ENCODE measurements around the gene CELF2. TPM values are rescaled to one million over a fixed set of nuclear protein-coding genes. Genes with fewer than 3 reads are reported as not detected.
A peak's percentile ranks its signal among the peaks of the same experiment; 100 is the strongest.

CELF2 gene
- total RNA-seq, 1 experiment from 2014 or later = 28.7 TPM

DNA sequence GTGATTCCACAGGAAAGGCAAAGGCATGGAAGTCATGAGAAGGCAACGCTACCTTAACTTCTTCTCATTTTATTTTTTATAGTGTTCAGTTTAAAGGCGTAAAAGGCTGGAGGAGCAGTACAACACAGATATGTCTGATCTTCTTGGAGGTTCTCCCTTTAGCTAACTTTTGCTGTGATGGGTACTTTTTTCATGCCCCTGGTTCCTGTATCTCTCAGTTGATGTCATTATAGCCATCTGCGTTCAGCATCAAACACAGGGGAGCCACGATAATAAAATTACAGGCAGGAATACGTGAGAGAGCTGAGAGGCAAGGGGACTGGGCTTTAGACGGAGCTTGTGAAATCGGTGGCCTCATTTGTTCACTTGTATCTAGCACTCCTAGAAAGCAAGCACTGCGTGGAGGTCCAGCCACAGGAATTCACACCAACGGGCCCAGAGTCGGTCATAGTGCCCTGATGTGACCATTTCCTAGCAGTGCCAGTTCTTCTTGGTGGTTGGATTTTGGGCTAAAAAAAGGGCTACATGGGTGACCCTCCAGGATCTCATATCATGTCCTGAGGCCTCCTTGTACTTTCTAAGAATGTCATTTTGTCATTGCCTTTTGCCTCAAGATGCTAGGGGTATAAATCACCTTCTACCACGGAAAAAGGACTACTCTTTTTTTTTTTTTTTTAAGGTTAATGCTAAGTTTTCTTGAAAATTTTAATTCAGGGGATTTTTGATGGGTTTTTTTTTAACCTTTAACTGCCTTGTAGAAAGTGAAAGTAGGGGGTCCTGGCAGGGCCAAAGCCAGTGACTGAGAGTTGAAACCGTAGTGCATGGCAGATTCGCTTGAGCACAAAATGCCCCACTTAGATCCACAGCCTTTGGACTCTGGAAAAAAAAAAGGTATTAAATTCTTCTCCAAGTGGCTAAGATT is 191.5 kb downstream of the CELF2 start:
- no peak overlapping the region for H2AFZ ChIP-seq (ENCODE audit: low read length)
- no peaks in the 10 kb centered on the region for H3K79me1 ChIP-seq (ENCODE audit: insufficient read depth, low read depth, low read length, poor library complexity, severe bottlenecking)
- no peak overlapping the region for H4K5ac ChIP-seq (ENCODE audit: insufficient read length, low read depth, low read length)
- H2BK120ac ChIP-seq (ENCODE audit: low read depth, low read length, poor library complexity, severe bottlenecking) = no peak overlapping the region
- H3K4me2 ChIP-seq (ENCODE audit: insufficient read depth, insufficient read length, low read length) = no peak overlapping the region
- H3K4me1 Mint-ChIP-seq = peaks cover 56 to 65% of the 10 kb centered on the region in 2 experiments
- no peaks in the 10 kb centered on the region for H3K23me2 ChIP-seq (ENCODE audit: insufficient read length, low read depth, low read length, poor library complexity, severe bottlenecking)
- H2BK15ac ChIP-seq (ENCODE audit: low read depth, low read length) = no peak overlapping the region
- no peaks in the 10 kb centered on the region for H3K27me3 Mint-ChIP-seq (ENCODE audit: low read depth)
- no peak overlapping the region for H2BK12ac ChIP-seq (ENCODE audit: insufficient read length, low read depth, low read length)
- H3K27ac ChIP-seq (ENCODE audit: insufficient read length, low read depth, low read length) = no peak overlapping the region
- no peaks in the 10 kb centered on the region for H3K36me3 Mint-ChIP-seq (ENCODE audit: insufficient read depth in 1 of 3, low read depth in 3 of 3)
- H2AK5ac ChIP-seq (ENCODE audit: insufficient read length, low read length) = no peak overlapping the region
- TF ChIP-seq, protein P1, sequence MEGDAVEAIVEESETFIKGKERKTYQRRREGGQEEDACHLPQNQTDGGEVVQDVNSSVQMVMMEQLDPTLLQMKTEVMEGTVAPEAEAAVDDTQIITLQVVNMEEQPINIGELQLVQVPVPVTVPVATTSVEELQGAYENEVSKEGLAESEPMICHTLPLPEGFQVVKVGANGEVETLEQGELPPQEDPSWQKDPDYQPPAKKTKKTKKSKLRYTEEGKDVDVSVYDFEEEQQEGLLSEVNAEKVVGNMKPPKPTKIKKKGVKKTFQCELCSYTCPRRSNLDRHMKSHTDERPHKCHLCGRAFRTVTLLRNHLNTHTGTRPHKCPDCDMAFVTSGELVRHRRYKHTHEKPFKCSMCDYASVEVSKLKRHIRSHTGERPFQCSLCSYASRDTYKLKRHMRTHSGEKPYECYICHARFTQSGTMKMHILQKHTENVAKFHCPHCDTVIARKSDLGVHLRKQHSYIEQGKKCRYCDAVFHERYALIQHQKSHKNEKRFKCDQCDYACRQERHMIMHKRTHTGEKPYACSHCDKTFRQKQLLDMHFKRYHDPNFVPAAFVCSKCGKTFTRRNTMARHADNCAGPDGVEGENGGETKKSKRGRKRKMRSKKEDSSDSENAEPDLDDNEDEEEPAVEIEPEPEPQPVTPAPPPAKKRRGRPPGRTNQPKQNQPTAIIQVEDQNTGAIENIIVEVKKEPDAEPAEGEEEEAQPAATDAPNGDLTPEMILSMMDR (conservative IDR thresholded peaks at IDR 0.05) = no peak
- peaks cover 9% of the 10 kb centered on the region; the same call in 1 of the 2 replicates for H3K4me1 ChIP-seq (ENCODE audit: insufficient read depth, low read length)
- no peak overlapping the region for H3K18ac ChIP-seq (ENCODE audit: insufficient read length, low read depth, low read length)
- WGBS (ENCODE audit: extremely low coverage, insufficient read length, low lambda C conversion rate) = no CpG with 5 or more reads among the region's 13 CpGs
- no peaks in the 10 kb centered on the region for H3K9me3 ChIP-seq (ENCODE audit: control insufficient read depth, low read depth, low read length)
- no peak overlapping the region for H3K23ac ChIP-seq (ENCODE audit: insufficient read length, low read depth, low read length)
- H3K9me3 Mint-ChIP-seq = no peaks in the 10 kb centered on the region
- H4K91ac ChIP-seq (ENCODE audit: insufficient read length, low read depth, low read length) = no peak overlapping the region
- no peaks in the 10 kb centered on the region for H3K27me3 ChIP-seq (ENCODE audit: insufficient read depth, low read length)
- H2BK20ac ChIP-seq (ENCODE audit: low read depth, low read length, poor library complexity, severe bottlenecking) = no peak overlapping the region
- no peak overlapping the region for H4K8ac ChIP-seq (replicated peaks; ENCODE audit: insufficient read length, low read depth, low read length)
- no peaks in the 10 kb centered on the region for H3K79me2 ChIP-seq (ENCODE audit: insufficient read depth, low read length)
- no peaks in the 10 kb centered on the region for H4K20me1 ChIP-seq (ENCODE audit: control insufficient read depth, insufficient read depth, insufficient read length)
- no peak overlapping the region for H3K4me3 Mint-ChIP-seq
- H3K9ac ChIP-seq (ENCODE audit: extremely low read depth, insufficient read length, low read length) = no peak overlapping the region
- H3T11ph ChIP-seq (ENCODE audit: low read length) = no peak overlapping the region
- no peak overlapping the region for H3K4ac ChIP-seq (ENCODE audit: low read depth, low read length)
- H3K14ac ChIP-seq (ENCODE audit: insufficient read depth, low read length) = no peak overlapping the region
- no peak overlapping the region for H2BK5ac ChIP-seq (ENCODE audit: insufficient read length, low read length)
- H3K56ac ChIP-seq (ENCODE audit: insufficient read length, low read depth, low read length) = no peak overlapping the region
- DNase-seq = no peak
- peak overlapping the region in 1 of 3 experiments; percentile 20; a peak in 2 of 7 replicates for H3K27ac Mint-ChIP-seq
